ENCODE results near the gene S1PR1.
"Not testable (repeated sequence)": the region's sequence is repeated elsewhere in the genome, so short reads cannot be mapped to it uniquely, and the experiment has no call there.

S1PR1 gene

DNA sequence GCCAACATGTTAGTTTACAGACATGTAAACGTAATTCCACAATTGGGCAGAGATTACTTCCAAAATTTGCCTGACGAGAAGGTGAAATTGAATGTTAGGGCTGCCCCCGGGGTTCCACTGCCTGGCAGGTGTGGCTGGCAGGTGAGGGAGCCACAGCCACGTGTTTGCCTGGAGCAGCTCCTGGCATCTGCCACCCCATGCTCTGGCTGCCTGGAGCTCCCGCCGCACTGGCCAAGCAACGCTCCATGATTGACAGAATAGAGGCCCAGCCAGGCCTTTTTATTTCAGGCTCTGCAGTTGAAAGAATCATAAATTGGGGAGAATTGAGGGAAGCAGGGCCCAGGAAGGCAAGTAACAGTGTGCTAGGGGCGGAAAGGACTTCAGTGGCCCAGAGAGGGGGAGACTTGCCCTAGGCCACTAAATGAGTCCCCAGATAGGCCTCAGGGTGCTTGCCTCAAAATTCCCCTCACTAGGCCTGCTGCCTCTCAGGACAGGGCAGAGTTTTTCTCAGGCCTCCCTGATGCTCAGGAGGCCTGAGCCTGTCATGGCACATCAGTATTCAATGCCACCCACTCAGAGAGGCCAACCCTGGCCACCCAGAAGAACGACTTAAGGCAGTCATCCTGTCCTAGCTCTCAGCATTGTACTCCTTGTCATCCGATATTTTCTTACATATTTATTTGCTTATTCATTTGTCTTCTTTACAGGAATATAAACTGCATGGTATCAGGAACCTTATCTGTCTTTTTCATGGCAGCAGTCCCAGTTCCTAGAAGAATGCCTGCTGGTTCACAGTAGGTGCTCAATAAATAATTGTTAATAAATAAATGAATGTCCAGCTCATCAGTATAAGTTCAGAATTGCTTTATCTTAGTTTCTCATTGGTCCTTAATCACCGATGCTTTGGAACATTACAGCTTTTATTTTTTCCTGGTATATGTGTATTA is 16.6 kb upstream of the S1PR1 start:
- no peak for DNase-seq (ENCODE audit: low read depth in 2 of 2)

DNA sequence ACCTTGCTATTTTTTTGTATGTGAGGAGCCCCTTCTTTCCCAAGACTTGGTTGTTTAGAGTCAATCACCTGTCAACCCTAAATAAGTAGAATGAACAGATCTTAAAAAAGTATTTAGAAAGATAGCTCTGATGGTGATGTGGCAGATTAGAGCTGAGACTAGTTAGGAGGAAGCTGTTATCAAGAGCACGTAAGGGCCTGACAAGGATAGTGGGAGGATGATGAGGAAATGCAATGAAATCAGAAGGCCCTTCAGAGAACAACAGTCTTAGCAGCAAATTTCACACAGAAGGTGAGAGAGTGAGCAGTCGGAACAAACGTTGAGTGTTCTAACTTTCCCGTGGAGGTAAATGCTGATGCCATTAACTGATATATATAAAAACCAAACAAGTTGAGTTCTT is 15.9 kb upstream of the S1PR1 start:
- no peak for DNase-seq (ENCODE audit: low read depth in 2 of 2)

DNA sequence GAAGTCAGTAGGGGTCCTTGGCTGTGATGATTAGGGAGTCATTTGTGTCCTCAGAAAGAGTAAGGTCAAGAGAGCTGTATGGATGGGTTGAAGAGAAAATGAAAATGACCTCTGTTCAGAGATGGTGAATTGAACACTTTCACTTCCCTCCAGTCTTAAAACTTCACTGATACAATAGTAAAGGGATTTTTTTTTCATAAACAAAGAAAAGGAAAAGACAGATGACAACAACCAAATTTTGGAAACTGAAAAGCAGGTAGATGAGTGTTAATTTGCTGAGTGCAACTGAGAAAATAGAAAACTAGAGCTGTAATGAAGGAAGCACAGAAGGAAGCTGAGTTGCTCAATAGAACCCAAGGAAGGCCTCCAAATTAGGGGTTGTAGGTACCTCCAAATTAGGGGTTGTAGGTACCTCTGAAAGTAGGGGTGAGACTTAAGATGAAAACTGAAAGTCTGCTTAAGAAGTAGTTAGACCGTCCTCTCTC is 14.8 kb upstream of the S1PR1 start:
- DNase-seq (ENCODE audit: low read depth in 2 of 2): no peak

DNA sequence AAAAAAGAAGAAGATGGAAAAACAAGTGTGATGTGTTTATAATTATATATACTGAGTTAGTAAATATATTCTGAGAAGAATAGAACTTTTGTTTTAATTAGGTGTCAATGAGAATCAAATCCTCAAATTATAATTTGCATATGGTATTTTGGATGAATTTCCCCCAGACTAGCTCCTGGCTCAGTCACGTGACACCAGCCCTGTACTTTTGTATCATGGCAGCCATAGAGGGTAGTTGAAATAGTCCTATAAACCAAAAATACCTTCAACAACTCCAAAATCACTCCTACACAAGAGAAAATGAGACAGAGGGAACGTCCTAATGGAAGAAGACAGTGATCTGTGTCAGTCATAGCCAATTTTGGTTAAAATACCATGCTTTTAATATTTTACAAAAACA is 9.0 kb upstream of the S1PR1 start:
- DNase-seq (ENCODE audit: low read depth in 2 of 2): no peak

DNA sequence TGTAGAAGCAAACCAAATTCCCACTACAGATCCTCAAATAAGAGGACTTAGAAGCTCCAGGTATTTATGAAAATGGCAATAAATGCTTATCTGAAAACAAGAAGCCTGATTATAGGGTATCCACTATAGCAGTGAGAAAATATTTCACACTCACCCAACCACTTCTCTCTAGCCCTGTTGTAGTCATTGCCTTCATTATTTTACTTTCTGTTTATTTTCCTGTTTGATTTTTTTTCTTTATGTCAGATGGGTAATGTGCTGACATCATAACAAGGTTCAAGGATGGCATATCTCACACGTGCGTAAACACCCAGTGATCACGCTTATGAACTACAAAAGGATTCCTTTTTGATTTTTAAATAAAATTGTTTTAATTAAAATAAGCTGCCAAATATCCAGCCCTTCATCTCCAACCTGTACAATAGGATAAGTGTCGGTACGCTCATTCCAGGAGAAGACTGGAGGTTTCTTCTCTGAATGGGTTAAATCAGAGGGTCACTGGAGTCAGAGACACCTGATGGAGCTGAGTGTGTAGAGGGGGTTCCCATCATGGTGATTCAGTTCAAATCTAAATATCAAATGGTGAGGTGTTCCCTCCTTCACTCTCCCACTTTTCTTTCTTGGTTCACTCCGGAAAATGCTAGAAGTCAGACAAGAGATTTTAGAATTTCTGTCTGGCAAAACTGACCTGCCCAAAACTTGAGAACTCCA is 8.2 kb upstream of the S1PR1 start:
- no peak for DNase-seq (ENCODE audit: low read depth in 2 of 2)

DNA sequence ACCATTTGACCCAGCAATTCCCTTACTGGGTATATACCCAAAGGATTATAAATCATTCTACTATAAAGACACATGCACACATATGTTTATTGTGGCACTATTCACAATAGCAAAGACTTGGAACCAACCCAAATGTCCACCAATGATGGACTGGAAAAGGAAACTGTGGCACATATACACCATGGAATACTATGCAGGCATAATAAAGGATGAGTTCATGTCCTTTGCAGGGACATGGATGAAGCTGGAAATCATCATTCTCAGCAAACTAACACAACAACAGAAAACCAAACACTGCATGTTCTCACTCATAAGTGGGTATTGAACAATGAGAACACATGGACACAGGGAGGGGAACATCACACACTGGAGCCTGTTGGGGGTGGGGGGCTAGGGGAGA is 4.6 kb upstream of the S1PR1 start:
- DNase-seq (ENCODE audit: low read depth in 2 of 2): not testable (repeated sequence)

- no peak for DNase-seq (ENCODE audit: low read depth in 2 of 2)
Observed at GRCh38 chr1:101233495-101233894, 3.3 kb upstream of the S1PR1 start.

DNA sequence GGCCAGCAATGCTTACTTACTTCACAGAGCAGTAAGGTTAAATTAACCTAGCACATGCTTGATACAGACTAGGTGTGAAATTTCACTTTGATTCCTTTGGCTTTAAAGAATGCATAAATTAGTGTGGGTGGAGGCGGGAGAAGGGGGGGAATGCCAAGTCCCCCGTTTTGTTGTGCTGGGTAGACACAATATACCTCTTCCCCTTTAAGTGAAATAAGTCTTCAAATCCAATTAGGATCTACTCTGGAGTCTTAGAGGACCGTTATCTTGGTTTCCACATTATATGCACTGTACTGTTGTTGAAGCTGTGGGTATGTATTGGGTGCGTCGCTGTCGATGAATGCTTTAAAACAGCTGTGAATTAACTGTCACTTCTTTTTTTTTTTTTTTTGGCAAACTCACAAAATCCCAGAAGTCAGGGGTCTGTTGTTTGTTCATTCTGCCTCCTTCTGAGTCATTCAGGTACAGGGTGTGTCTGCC is 1.6 kb upstream of the S1PR1 start:
- no peak for DNase-seq (ENCODE audit: low read depth in 2 of 2)

- no peak for DNase-seq (ENCODE audit: low read depth in 2 of 2)
Observed at GRCh38 chr1:101235696-101236515, 913 bp upstream of the S1PR1 start.

GRCh38 chr1:101237229-101237837 is 514 bp downstream of the S1PR1 start:
- no peak for DNase-seq (ENCODE audit: low read depth in 2 of 2)

- peak in 1 of 2 donors; percentile 59 for DNase-seq (ENCODE audit: low read depth in 2 of 2)
Observed at GRCh38 chr1:101238031-101238628, 1.3 kb downstream of the S1PR1 start.

DNA sequence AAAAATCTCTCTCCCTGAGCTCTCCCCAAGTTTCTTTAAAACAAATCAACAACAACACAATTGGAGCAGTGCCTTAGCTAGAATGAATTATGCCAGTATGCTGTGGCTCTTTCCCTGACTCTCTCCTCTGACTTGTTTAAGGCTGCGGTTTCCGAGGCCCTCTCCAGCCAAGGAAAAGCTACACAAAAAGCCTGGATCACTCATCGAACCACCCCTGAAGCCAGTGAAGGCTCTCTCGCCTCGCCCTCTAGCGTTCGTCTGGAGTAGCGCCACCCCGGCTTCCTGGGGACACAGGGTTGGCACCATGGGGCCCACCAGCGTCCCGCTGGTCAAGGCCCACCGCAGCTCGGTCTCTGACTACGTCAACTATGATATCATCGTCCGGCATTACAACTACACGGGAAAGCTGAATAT is 1.9 kb downstream of the S1PR1 start:
- peak; percentile 69 for DNase-seq (ENCODE audit: low read depth in 2 of 2)

GRCh38 chr1:101239095-101240040 is 2.5 kb downstream of the S1PR1 start:
- no peak for DNase-seq (ENCODE audit: low read depth in 2 of 2)

- no peak for DNase-seq (ENCODE audit: low read depth in 2 of 2)
Observed at GRCh38 chr1:101240041-101240430, 3.2 kb downstream of the S1PR1 start.

GRCh38 chr1:101241485-101242225 is 4.8 kb downstream of the S1PR1 start:
- DNase-seq (ENCODE audit: low read depth in 2 of 2): no peak

GRCh38 chr1:101242324-101243050 is 5.7 kb downstream of the S1PR1 start:
- no peak for DNase-seq (ENCODE audit: low read depth in 2 of 2)

DNA sequence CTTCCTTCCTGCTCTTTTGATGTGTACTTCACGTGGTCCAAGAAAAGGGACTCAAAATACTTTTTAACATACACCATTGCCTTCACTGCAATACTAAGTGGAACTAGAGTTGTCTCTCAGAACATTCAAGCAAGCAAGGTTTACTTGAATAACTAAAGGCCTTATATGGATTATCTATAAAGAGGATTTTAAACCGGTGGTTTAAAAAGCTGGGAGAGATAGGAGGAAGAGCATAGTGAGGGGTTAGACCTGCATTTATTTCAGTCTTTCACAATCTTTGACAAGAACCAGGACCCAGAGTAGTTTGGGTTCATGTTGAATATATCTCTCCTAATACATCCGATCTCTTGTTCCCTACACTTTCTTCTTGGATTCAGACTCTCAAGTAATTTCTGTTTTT is 6.9 kb downstream of the S1PR1 start:
- DNase-seq (ENCODE audit: low read depth in 2 of 2): no peak

DNA sequence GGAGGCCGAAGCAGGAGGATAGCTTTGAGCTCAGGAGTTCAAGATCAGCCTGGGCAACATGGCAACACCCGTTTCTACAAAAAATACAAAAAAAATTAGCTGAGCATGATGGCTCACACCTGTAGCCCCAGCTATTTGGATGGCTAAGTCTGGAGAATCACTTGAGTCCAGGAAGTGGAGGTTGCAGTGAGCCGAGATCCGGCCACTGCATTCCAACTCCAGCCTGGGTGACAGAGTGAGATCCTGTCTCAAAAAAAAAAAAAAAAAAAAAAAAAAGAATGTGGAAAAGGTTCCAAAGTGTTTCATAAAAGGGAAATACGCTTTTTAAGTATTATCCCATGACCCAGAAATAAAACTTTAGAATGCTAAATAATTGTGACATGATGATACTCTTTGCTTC is 8.0 kb downstream of the S1PR1 start:
- DNase-seq (ENCODE audit: low read depth in 2 of 2): no peak
